ENCODE data around the gene TREM2. TPM values are rescaled to one million over a fixed set of nuclear protein-coding genes. Genes with fewer than 3 reads are reported as not detected.

TREM2 gene
- total RNA-seq, 1 donor from 2014 or later: not detected

- intact Hi-C loops (cut with micrococcal nuclease): no loop called here
- Mint-ChIP-seq H3K36me3 (ENCODE audit: low read depth) (no peaks in the 10 kb centered on the region), H3K4me1 (ENCODE audit: low read depth) (peaks cover 5% of the 10 kb centered on the region), H3K27ac (no peak overlapping the region), H3K27me3 (ENCODE audit: low read depth) (peaks cover 24% of the 10 kb centered on the region), H3K4me3 (ENCODE audit: low read depth) (no peak overlapping the region), H3K9me3 (no peaks in the 10 kb centered on the region)
- no peak for DNase-seq (ENCODE audit: low spot score)
Observed at GRCh38 chr6:41177287-41177686, 14.4 kb upstream of the TREM2 start.

GRCh38 chr6:41176189-41176588 is 13.3 kb upstream of the TREM2 start:
- Mint-ChIP-seq H3K36me3 (ENCODE audit: low read depth) (no peaks in the 10 kb centered on the region), H3K27me3 (ENCODE audit: low read depth) (peaks cover 24% of the 10 kb centered on the region), H3K4me1 (ENCODE audit: low read depth) (no peaks in the 10 kb centered on the region), H3K27ac (no peak overlapping the region), H3K9me3 (no peaks in the 10 kb centered on the region), H3K4me3 (ENCODE audit: low read depth) (no peak overlapping the region)
- DNase-seq (ENCODE audit: low spot score): no peak
- intact Hi-C loops (cut with micrococcal nuclease): no loop called here

- Mint-ChIP-seq H3K4me3 (ENCODE audit: low read depth) (no peak overlapping the region), H3K9me3 (no peaks in the 10 kb centered on the region), H3K4me1 (ENCODE audit: low read depth) (no peaks in the 10 kb centered on the region), H3K27me3 (ENCODE audit: low read depth) (peaks cover 27% of the 10 kb centered on the region), H3K36me3 (ENCODE audit: low read depth) (no peaks in the 10 kb centered on the region), H3K27ac (no peak overlapping the region)
- intact Hi-C loops (cut with micrococcal nuclease): no loop called here
- DNase-seq (ENCODE audit: low spot score): no peak
Observed at GRCh38 chr6:41175084-41175483, 12.2 kb upstream of the TREM2 start.

- no peak overlapping the region for H3K27ac Mint-ChIP-seq
- H3K4me3 Mint-ChIP-seq (ENCODE audit: low read depth): no peak overlapping the region
- H3K27me3 Mint-ChIP-seq (ENCODE audit: low read depth): peaks cover 27% of the 10 kb centered on the region
- intact Hi-C loops (cut with micrococcal nuclease): no loop called here
- H3K36me3 Mint-ChIP-seq (ENCODE audit: low read depth): no peaks in the 10 kb centered on the region
- H3K4me1 Mint-ChIP-seq (ENCODE audit: low read depth): no peaks in the 10 kb centered on the region
- DNase-seq (ENCODE audit: low spot score): no peak
- no peaks in the 10 kb centered on the region for H3K9me3 Mint-ChIP-seq
Observed at GRCh38 chr6:41174610-41175009, 11.7 kb upstream of the TREM2 start.

- H3K36me3 Mint-ChIP-seq (ENCODE audit: low read depth): no peaks in the 10 kb centered on the region
- peaks cover 21% of the 10 kb centered on the region for H3K27me3 Mint-ChIP-seq (ENCODE audit: low read depth)
- no peak overlapping the region for H3K4me3 Mint-ChIP-seq (ENCODE audit: low read depth)
- H3K4me1 Mint-ChIP-seq (ENCODE audit: low read depth): no peaks in the 10 kb centered on the region
- no peak overlapping the region for H3K27ac Mint-ChIP-seq
- intact Hi-C loops (cut with micrococcal nuclease): no loop called here
- H3K9me3 Mint-ChIP-seq: no peaks in the 10 kb centered on the region
- no peak for DNase-seq (ENCODE audit: low spot score)
Observed at GRCh38 chr6:41171908-41172307, 9.0 kb upstream of the TREM2 start.

- no peak for DNase-seq (ENCODE audit: low spot score)
- intact Hi-C loops (cut with micrococcal nuclease): no loop called here
- H3K27ac Mint-ChIP-seq: no peak overlapping the region
Observed at GRCh38 chr6:41170547-41171160, 7.7 kb upstream of the TREM2 start.

GRCh38 chr6:41167173-41167963 is 4.5 kb upstream of the TREM2 start:
- Mint-ChIP-seq H3K4me1 (ENCODE audit: low read depth) (no peaks in the 10 kb centered on the region), H3K27me3 (ENCODE audit: low read depth) (peaks cover 28% of the 10 kb centered on the region), H3K9me3 (no peaks in the 10 kb centered on the region), H3K36me3 (ENCODE audit: low read depth) (no peaks in the 10 kb centered on the region), H3K27ac (no peak overlapping the region), H3K4me3 (ENCODE audit: low read depth) (no peak overlapping the region)
- intact Hi-C loops (cut with micrococcal nuclease): no loop called here
- no peak for DNase-seq (ENCODE audit: low spot score)

More at GRCh38 chr6:41170547-41171160, 7.7 kb upstream of the TREM2 start:
- Mint-ChIP-seq H3K27me3 (ENCODE audit: low read depth) (peaks cover 25% of the 10 kb centered on the region), H3K4me3 (ENCODE audit: low read depth) (no peak overlapping the region), H3K36me3 (ENCODE audit: low read depth) (no peaks in the 10 kb centered on the region), H3K9me3 (no peaks in the 10 kb centered on the region), H3K4me1 (ENCODE audit: low read depth) (no peaks in the 10 kb centered on the region)

- intact Hi-C loops (cut with micrococcal nuclease): no loop called here
Observed at GRCh38 chr6:41164551-41165120, 1.7 kb upstream of the TREM2 start.

GRCh38 chr6:41163419-41163717 is 452 bp upstream of the TREM2 start:
- no peaks in the 10 kb centered on the region for H3K36me3 Mint-ChIP-seq (ENCODE audit: low read depth)
- no peak overlapping the region for H3K4me3 Mint-ChIP-seq (ENCODE audit: low read depth)
- no peaks in the 10 kb centered on the region for H3K9me3 Mint-ChIP-seq
- no peaks in the 10 kb centered on the region for H3K4me1 Mint-ChIP-seq (ENCODE audit: low read depth)
- DNase-seq (ENCODE audit: low spot score): no peak
- intact Hi-C loops (cut with micrococcal nuclease): no loop called here
- no peak overlapping the region for H3K27ac Mint-ChIP-seq
- peaks cover 25% of the 10 kb centered on the region for H3K27me3 Mint-ChIP-seq (ENCODE audit: low read depth)

More at GRCh38 chr6:41164551-41165120, 1.7 kb upstream of the TREM2 start:
- no peak overlapping the region for H3K4me3 Mint-ChIP-seq (ENCODE audit: low read depth)
- no peak for DNase-seq (ENCODE audit: low spot score)
- no peaks in the 10 kb centered on the region for H3K9me3 Mint-ChIP-seq
- H3K4me1 Mint-ChIP-seq (ENCODE audit: low read depth): no peaks in the 10 kb centered on the region
- no peak overlapping the region for H3K27ac Mint-ChIP-seq
- no peaks in the 10 kb centered on the region for H3K36me3 Mint-ChIP-seq (ENCODE audit: low read depth)
- H3K27me3 Mint-ChIP-seq (ENCODE audit: low read depth): peaks cover 25% of the 10 kb centered on the region

- no peak overlapping the region for H3K4me3 Mint-ChIP-seq (ENCODE audit: low read depth)
- H3K27me3 Mint-ChIP-seq (ENCODE audit: low read depth): peaks cover 22% of the 10 kb centered on the region
- no peaks in the 10 kb centered on the region for H3K36me3 Mint-ChIP-seq (ENCODE audit: low read depth)
- intact Hi-C loops (cut with micrococcal nuclease): no loop called here
- H3K27ac Mint-ChIP-seq: no peak overlapping the region
- no peaks in the 10 kb centered on the region for H3K4me1 Mint-ChIP-seq (ENCODE audit: low read depth)
- no peaks in the 10 kb centered on the region for H3K9me3 Mint-ChIP-seq
- no peak for DNase-seq (ENCODE audit: low spot score)
Observed at GRCh38 chr6:41161851-41162552, 914 bp downstream of the TREM2 start.

- no peaks in the 10 kb centered on the region for H3K36me3 Mint-ChIP-seq (ENCODE audit: low read depth)
- H3K27ac Mint-ChIP-seq: no peak overlapping the region
- H3K9me3 Mint-ChIP-seq: no peaks in the 10 kb centered on the region
- H3K27me3 Mint-ChIP-seq (ENCODE audit: low read depth): peaks cover 22% of the 10 kb centered on the region
- no peak overlapping the region for H3K4me3 Mint-ChIP-seq (ENCODE audit: low read depth)
- intact Hi-C loops (cut with micrococcal nuclease): no loop called here
- no peaks in the 10 kb centered on the region for H3K4me1 Mint-ChIP-seq (ENCODE audit: low read depth)
- DNase-seq (ENCODE audit: low spot score): no peak
Observed at GRCh38 chr6:41161380-41161779, 1.5 kb downstream of the TREM2 start.

- no peaks in the 10 kb centered on the region for H3K4me1 Mint-ChIP-seq (ENCODE audit: low read depth)
- H3K36me3 Mint-ChIP-seq (ENCODE audit: low read depth): no peaks in the 10 kb centered on the region
- DNase-seq (ENCODE audit: low spot score): no peak
- no peak overlapping the region for H3K27ac Mint-ChIP-seq
- peaks cover 18% of the 10 kb centered on the region for H3K27me3 Mint-ChIP-seq (ENCODE audit: low read depth)
- intact Hi-C loops (cut with micrococcal nuclease): no loop called here
- no peaks in the 10 kb centered on the region for H3K9me3 Mint-ChIP-seq
- H3K4me3 Mint-ChIP-seq (ENCODE audit: low read depth): no peak overlapping the region
Observed at GRCh38 chr6:41160933-41161332, 2.0 kb downstream of the TREM2 start.
